GM12801 (cell line): ENCODE results near the gene COL24A1.

Source experiments
- TF ChIP-seq, protein P1 (sequence below): IDR thresholded peaks from one replicate; pipeline ENCODE4 v1.5.1; 2011; ENCODE audit warnings: control low read depth; ENCODE audit not compliant: insufficient read length; ENCODE audit errors: extremely low read depth

The COL24A1 gene

GRCh38 chr1:85938829-85939228 lies 217.7 kb downstream of the COL24A1 start:
- TF ChIP-seq, protein P1, sequence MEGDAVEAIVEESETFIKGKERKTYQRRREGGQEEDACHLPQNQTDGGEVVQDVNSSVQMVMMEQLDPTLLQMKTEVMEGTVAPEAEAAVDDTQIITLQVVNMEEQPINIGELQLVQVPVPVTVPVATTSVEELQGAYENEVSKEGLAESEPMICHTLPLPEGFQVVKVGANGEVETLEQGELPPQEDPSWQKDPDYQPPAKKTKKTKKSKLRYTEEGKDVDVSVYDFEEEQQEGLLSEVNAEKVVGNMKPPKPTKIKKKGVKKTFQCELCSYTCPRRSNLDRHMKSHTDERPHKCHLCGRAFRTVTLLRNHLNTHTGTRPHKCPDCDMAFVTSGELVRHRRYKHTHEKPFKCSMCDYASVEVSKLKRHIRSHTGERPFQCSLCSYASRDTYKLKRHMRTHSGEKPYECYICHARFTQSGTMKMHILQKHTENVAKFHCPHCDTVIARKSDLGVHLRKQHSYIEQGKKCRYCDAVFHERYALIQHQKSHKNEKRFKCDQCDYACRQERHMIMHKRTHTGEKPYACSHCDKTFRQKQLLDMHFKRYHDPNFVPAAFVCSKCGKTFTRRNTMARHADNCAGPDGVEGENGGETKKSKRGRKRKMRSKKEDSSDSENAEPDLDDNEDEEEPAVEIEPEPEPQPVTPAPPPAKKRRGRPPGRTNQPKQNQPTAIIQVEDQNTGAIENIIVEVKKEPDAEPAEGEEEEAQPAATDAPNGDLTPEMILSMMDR = no peak

- TF ChIP-seq, protein P1 = no peak
These were observed 220.1 kb downstream of the COL24A1 start for GRCh38 chr1:85936470-85936869.

GRCh38 chr1:85936057-85936456 lies 220.5 kb downstream of the COL24A1 start:
- TF ChIP-seq, protein P1 = no peak

GRCh38 chr1:85935234-85935633 lies 221.3 kb downstream of the COL24A1 start:
- TF ChIP-seq, protein P1 = no peak

GRCh38 chr1:85934516-85934915 lies 222.1 kb downstream of the COL24A1 start:
- TF ChIP-seq, protein P1 = no peak

GRCh38 chr1:85933961-85934360 lies 222.6 kb downstream of the COL24A1 start:
- TF ChIP-seq, protein P1 = no peak

GRCh38 chr1:85911742-85912141 lies 244.8 kb downstream of the COL24A1 start:
- TF ChIP-seq, protein P1 = no peak

DNA sequence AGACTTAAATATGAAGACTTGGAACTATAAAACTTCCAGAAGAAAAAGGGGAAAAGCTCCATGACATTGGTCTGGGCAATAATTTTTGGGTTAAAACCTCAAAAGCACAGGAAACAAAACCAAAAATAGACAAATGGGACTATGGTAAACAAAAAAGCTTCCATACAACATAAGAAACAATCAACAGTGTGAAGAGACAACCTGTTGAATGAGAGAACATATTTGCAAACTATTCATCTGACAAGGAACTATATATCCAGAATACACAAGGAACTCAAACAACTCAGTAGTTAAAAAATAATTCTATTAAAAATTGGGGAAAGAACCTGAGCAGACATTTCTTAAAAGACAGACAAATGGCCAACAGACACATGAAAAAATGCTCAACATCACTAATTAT lies 255.7 kb downstream of the COL24A1 start:
- TF ChIP-seq, protein P1 = no peak
